Neural crest cell (in vitro differentiated cells): ENCODE data around the gene TRMT11. TPM values are rescaled to one million over a fixed set of nuclear protein-coding genes. Genes with fewer than 3 reads are reported as not detected.
A peak's percentile ranks its signal among the peaks of the same experiment; 100 is the strongest.
"Not testable (repeated sequence)": the region's sequence is repeated elsewhere in the genome, so short reads cannot be mapped to it uniquely, and the experiment has no call there.

Experiments
- DNase-seq: peaks from one replicate; pipeline ENCODE4 v3.0.0; 2021; ENCODE audit warnings: low read depth, mixed read lengths, low spot score
- H3K27ac Mint-ChIP-seq: one replicate; pipeline ENCODE4 v1.8.0; 2021; ENCODE audit warnings: mild to moderate bottlenecking, mixed read lengths; ENCODE audit not compliant: unreplicated experiment
- H3K27me3 Mint-ChIP-seq: 2 replicates; pipeline ENCODE4 v1.8.0; 2021; ENCODE audit warnings: low read depth, mild to moderate bottlenecking, mixed read lengths
- H3K36me3 Mint-ChIP-seq: 2 replicates; pipeline ENCODE4 v1.8.0; 2021; ENCODE audit warnings: low read depth, mild to moderate bottlenecking, mixed read lengths
- H3K4me1 Mint-ChIP-seq: 2 replicates; pipeline ENCODE4 v1.8.0; 2021; ENCODE audit warnings: mixed read lengths
- H3K4me3 Mint-ChIP-seq: one replicate; pipeline ENCODE4 v1.8.0; 2021; ENCODE audit warnings: mild to moderate bottlenecking, mixed read lengths
- H3K9me3 Mint-ChIP-seq: 2 replicates; pipeline ENCODE4 v1.8.0; 2021; ENCODE audit warnings: mixed read lengths
- total RNA-seq: library from RNA; stranded (reverse); gene quantifications from 2 replicates; pipeline ENCODE4 v1.2.1, GENCODE V29; 2021
- TF ChIP-seq, protein P1 (sequence below): fragments of 200-600 bp; sonication (generic); conservative IDR thresholded peaks from 2 replicates; pipeline ENCODE4 v1.5.0; 2021; ENCODE audit warnings: antibody characterized with exemption, mild to moderate bottlenecking

TRMT11 gene
- total RNA-seq, 1 donor from 2014 or later: 31.0 TPM

DNA sequence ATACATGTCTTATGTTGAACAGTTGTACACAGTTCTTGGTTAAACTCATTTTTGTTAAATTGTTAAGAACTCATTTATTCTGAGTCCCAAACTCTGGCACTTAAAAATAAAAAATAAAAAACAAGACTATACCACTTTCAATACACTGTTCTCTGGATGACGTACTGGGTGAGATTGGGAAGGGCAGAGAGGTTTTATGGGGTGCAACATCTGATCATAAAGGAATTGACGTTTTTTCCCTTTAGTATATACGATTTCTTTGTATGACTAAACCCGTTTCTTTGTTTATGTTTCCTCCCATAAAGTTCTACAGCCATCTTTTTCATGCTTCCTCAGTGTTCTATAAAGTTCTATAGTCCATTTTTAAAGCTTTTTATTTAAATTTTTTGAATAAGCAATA is 69.1 kb downstream of the TRMT11 start:
- TF ChIP-seq, protein P1, sequence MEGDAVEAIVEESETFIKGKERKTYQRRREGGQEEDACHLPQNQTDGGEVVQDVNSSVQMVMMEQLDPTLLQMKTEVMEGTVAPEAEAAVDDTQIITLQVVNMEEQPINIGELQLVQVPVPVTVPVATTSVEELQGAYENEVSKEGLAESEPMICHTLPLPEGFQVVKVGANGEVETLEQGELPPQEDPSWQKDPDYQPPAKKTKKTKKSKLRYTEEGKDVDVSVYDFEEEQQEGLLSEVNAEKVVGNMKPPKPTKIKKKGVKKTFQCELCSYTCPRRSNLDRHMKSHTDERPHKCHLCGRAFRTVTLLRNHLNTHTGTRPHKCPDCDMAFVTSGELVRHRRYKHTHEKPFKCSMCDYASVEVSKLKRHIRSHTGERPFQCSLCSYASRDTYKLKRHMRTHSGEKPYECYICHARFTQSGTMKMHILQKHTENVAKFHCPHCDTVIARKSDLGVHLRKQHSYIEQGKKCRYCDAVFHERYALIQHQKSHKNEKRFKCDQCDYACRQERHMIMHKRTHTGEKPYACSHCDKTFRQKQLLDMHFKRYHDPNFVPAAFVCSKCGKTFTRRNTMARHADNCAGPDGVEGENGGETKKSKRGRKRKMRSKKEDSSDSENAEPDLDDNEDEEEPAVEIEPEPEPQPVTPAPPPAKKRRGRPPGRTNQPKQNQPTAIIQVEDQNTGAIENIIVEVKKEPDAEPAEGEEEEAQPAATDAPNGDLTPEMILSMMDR: no peak
- no peak for DNase-seq
- Mint-ChIP-seq H3K27ac (no peak overlapping the region), H3K4me1 (no peaks in the 10 kb centered on the region), H3K36me3 (peaks cover 37% of the 10 kb centered on the region), H3K27me3 (no peaks in the 10 kb centered on the region), H3K9me3 (peaks cover 3% of the 10 kb centered on the region), H3K4me3 (no peak overlapping the region)

DNA sequence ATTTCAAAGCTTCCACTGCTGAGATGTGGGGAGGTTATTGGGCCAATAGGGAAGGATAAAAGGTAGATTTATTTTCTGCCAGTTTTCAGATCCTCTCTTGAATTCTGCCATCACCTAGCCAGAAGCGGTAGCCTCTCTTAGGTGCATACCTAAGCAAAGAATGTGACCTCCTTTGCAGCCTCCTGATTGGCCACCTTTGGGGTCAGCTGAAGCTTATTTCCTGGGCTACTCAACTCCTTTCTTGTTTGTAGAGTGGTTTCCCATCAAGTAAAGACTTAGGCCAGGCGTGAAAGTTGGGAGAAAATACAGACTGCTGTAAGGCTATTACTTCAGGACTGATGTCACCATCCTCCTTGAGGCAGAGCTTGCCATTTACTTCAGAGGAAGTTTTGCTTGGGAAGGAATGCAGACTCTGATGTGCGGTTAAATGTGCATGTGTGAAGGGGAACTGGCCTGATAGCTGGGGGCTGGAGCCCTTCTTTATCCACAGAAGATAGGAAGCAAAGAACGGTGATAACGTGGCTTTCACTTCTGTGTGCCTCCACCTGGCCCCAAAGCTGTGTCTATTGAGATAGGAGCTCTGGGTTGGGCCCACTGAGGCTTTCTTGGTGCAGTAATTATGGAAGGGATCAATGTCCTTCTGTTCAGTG is 70.1 kb downstream of the TRMT11 start:
- TF ChIP-seq, protein P1: no peak
- Mint-ChIP-seq H3K36me3 (peaks cover 39% of the 10 kb centered on the region), H3K4me3 (no peak overlapping the region), H3K27me3 (no peaks in the 10 kb centered on the region), H3K9me3 (peaks cover 3% of the 10 kb centered on the region), H3K4me1 (no peaks in the 10 kb centered on the region), H3K27ac (no peak overlapping the region)
- DNase-seq: no peak

DNA sequence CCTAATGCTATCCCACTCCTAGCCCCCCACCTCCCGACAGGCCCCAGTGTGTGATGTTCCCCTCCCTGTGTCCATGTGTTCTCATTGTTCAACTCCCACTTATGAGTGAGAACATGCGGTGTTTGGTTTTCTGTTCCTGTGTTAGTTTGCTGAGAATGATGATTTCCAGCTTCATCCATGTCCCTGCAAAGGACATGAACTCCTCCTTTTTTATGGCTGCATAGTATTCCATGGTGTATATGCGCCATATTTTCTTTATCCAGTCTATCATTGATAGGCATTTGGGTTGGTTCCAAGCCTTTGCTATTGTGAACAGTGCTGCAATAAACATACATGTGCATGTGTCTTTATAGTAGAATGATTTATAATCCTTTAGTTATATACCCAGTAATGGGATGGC is 71.7 kb downstream of the TRMT11 start:
- not testable (repeated sequence) for H3K9me3 Mint-ChIP-seq, DNase-seq, H3K27ac Mint-ChIP-seq, H3K27me3 Mint-ChIP-seq, H3K4me1 Mint-ChIP-seq, H3K4me3 Mint-ChIP-seq
- H3K36me3 Mint-ChIP-seq: peaks cover 32% of the 10 kb centered on the region

DNA sequence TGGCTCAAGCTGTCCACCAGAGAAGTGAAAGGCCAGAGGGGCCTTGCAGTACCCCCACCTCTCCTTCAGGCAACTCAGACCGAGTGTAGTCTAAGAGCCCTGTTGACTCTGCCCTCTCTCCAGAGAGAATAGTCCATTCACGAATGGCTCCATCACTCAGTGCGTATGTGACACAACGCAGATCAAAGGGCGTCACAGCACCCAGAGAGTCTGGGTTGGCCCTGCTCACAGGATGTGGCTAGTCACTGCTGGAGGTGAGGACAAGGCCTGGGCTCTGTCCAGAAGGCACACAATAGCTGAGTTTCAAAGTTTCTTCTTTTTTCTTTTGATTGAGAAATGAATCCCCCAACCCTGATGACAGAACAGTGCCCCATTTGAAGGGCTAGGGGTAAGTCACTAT is 74.1 kb downstream of the TRMT11 start:
- TF ChIP-seq, protein P1: no peak
- Mint-ChIP-seq H3K27me3 (no peaks in the 10 kb centered on the region), H3K36me3 (peaks cover 35% of the 10 kb centered on the region), H3K9me3 (peaks cover 3% of the 10 kb centered on the region), H3K4me3 (no peak overlapping the region), H3K27ac (no peak overlapping the region), H3K4me1 (peaks cover 5% of the 10 kb centered on the region)
- no peak for DNase-seq

DNA sequence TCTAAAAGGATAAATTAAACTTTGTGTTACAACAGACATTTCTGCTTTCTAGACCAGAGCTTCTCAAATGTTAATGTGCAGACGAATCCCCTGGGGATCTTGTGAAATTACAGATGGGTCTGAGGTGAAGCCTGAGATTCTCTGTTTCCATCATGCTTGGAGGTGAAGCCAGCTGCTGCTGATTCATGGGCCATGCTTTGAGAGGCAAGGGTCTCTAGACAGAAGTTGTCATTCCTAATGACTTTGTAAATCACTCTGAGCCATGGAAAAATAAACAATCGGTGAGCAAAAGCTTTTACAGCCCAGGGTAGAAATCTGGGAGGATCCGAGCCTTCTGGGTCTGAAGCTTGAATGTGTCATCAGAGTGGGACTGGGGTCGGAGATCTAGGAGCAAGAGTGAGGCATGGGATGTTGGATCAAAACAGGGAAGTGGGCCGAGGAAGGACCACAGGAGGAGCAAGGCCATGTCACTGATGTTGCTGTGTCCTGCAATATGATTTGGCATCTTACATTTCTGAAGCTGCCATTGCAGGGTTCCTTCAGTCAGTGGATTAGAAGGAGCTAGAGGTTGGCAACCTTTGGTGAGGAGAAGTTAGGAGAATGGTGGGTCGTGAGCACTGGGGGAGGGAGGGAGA is 77.3 kb downstream of the TRMT11 start:
- no peak for DNase-seq

More for the DNA sequence above, 77.3 kb downstream of the TRMT11 start:
- peak overlapping the region; percentile 38 for H3K27ac Mint-ChIP-seq
- H3K9me3 Mint-ChIP-seq: peaks cover 6% of the 10 kb centered on the region
- H3K36me3 Mint-ChIP-seq: peaks cover 38% of the 10 kb centered on the region
- H3K4me3 Mint-ChIP-seq: no peak overlapping the region
- no peaks in the 10 kb centered on the region for H3K27me3 Mint-ChIP-seq
- TF ChIP-seq, protein P1: no peak
- H3K4me1 Mint-ChIP-seq: peaks cover 5% of the 10 kb centered on the region
